AG08396 (cell line): ENCODE measurements around the gene NDUFAF8.
A peak's percentile ranks its signal among the peaks of the same experiment; 100 is the strongest.
"Not testable (repeated sequence)": the region's sequence is repeated elsewhere in the genome, so short reads cannot be mapped to it uniquely, and the experiment has no call there.

Experiments
- DNase-seq: peaks from one replicate; pipeline ENCODE4 v3.0.0; 2012; ENCODE audit warnings: low spot score, mixed read lengths

Gene NDUFAF8

DNA sequence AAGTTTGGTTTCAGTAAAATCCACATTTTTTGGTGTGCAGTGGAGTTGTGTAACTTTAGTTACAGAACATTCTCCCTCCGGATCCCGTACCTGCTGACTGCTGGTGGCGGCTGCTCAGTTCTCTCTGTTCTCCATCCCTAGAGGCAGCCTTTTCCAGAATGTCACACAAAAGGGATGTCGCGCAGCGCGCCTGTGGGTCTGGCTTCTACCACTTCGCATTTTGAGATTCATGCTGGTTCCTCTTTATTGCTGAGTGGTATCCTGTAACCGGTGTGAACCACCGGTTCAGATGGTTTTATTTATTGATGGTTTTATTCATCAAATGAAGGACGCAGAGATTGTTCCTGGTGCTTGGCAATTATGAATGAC is 15.4 kb upstream of the NDUFAF8 start:
- DNase-seq, result no peak

DNA sequence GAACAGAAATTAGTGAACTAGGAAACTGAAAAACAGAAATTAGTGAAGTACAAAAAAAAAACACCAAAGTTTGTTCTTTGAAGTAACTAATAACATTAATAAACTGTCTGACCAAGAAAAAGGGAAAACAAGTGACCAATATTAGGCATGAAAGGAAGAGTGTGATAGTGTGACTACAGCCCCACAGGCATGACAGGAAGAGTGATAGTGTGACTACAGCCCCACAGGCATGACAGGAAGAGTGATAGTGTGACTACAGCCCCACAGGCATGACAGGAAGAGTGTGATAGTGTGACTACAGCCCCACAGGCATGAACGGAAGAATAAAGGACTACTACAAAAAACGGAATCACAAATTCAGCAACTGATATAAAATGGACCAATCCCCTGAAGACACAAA is 11.5 kb upstream of the NDUFAF8 start:
- not testable (repeated sequence) for DNase-seq

DNA sequence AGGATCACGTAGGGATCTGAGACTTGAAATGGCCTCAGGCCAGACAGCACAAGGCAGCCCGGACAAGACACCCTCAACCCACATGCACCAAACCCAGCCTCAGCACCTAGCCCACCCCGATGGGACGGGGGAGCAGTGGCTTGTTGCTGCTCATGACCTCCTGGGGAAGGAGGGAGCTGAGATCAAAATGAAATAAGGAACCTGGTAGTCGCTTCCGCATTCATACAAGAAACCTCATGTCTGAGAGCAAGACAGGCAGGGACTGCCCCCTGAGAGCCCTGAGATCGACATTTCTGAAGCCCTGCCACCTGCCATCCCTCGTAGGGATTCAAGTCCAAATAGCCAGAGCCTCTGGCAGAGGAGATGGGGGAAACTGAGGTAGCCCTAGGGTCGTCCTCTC is 10.7 kb upstream of the NDUFAF8 start:
- DNase-seq, result no peak

DNA sequence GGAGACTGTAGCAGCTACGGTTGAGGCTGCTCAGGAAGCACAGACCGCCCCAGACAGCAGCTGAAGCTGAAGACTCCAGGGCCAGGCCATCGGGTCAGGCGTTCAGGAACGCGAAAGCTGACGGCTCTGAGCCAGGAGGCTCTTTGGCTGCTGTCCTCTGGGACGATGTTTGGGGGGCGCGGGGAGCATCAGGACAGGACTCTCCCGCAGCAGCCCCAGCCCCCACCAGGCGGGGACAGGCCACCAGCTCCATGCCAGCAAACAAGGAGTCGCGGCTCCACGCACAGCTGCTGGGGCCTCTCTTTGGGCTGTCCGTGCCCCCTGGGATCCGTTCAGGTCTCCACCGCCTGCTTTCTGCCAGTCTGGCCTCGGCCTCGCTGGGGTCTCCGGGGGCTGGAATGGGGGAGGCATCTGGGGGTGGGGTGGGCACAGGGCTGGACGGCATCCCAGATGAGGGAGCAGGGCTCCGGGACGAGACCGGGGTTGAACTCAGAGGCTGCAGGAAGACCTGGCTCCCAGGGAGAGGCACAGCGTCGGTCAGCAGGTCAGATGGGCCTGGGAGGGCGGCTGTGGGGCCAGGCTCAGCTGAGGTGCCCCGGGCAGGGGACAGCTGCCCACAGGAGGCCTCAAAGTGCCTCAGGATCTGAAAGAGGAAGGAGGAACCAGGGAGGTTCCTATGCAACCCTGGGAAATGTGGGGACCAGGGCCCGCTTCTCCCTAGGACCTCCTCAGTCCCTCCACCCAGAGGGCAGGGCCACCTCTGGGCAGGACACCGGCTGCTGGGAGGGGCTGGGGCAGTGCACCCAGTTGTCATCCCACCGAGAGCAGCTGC is 10.1 kb upstream of the NDUFAF8 start:
- DNase-seq, result no peak

DNA sequence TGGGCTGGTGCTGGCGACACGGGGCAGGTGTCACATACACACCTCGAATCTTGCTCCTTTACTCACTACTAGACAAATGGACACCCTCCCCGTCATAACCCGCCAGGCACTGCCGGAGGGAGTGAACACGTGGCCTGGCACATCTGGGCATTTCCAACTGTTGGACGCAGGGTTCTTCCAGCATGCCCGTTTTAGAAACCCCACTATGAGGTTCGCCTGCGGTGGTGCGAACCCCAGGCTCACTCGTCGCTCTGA is 9.5 kb upstream of the NDUFAF8 start:
- DNase-seq, result no peak

DNA sequence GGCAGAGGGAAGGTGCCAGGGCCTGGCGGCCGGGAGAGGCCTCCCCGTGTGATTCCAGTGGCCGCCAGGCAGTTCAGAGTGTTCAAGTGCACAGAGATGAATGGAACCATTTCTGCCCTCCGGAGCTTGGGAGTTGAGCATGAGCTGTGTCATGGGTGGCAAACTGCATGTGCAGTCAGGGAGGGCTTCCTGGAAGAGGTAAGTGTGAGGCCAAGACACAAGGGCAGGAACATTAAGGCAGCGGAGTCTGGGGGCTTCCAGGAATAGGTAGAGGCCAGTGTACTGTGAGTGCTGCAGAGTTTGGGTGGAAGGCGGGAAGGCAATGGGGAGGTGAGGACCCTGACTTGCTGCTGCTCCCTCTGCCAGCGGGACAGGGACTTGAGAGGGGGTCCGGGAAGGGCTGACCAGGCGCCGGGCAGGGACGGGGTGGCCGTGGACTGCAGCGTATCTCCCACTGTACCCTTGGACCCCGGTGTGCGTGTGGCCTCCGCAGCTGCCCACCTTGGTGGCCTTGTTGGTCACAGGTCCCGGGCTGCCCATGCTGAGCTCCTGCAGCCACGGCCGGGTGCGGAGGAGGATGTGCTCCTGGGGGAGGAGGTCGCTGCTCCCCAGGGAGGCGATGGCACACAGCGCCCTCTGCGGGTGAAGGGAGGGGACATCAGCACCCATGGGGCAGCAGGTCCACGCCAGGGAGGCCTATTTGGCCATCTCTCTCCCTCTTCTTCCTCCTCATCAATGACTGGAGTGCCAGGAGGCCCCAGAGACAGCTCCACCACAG is 8.9 kb upstream of the NDUFAF8 start:
- DNase-seq, result peak; percentile 60

DNA sequence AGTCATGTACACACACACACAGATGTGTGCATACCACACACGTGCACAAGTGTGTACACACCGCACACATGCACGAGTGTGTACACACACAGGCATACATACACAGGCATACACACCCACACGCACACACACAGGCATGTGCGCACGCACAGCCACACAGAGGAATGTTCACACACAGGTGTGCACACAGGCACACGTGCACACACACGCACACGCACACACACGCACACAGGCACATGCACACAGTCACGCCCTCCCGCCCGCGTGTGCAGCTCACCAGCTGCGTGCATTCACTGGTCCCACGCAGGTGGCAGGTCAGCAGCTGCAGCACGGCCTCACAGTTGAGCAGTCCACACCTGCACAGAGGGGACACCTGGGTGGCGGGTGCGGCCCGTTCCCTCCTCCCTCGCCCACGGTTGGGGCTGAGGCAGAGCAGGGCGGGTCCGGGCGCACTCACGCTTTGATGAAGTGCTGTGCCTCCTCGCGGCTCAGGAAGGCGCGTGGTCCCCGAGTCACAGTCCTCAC is 7.9 kb upstream of the NDUFAF8 start:
- DNase-seq, result no peak

DNA sequence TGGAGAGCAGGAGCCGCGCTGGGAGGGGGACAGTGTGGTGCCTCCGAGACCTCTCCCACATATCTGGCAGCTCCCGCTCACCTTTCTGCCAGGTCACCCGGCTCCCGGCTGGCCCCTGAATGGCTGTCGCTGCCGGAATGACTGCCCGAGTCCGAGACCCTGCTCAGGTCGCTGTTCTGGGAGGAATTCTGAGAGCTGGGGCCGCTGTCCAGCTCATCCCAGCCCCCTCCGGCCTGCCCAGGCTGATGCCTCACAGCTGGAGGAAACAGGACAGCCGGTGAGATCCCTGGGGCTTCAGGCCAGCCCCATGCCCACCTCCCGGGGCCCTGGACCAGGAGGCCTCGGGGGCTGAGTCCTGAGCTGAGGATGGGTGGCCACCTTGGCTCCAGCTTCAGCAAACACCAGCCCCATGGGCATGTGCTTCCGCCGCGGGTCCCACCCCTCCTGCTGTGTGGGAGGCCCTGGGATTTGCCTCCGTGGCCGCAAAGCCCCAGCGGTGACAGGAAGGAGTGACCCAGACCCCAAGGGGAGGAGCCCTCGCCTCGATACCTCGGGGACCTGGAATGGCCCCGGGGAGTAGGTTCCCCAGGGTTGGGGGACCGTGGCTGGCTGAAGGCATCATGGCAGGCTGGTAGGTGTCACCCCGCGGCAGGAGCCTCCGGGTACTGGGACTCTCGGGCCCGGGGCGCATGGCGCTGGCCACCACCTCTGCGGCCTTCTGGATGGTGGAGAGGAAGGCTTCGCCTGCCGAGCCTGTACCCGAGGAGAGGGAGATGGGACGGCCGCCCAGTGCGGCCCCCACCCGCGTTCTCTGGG is 7.1 kb upstream of the NDUFAF8 start:
- DNase-seq, result no peak

DNA sequence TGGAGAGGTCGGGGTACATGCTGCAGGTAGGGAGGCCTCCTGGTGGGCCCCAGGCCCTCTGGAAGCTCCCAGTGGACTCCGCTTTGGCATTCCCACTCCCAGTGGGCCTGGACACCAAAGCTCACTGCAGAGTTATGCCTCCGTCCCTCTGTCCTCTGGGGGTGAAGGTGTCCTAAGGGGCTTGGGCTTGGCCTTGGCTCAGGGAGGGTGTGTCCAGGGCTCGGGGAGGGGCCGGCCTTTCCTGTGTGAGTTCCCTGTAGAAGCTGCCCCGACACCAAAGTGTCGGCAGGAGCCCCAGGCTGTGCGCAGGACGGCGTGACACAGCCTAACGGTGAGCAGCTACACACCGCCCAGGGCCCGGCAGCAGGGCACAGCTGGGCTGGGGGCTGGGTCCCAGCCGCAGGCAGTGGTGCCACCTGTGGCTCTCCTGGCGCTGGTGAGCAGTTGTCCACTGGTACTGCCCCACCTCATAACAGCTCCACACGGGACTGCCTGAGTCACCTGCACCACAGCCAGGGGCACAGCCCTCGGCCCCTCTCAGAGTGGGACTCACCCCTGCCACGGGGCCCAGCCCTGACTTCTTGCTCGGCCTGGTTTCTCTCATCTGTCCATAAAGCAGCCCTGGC is 6.4 kb upstream of the NDUFAF8 start:
- no peak for DNase-seq

DNA sequence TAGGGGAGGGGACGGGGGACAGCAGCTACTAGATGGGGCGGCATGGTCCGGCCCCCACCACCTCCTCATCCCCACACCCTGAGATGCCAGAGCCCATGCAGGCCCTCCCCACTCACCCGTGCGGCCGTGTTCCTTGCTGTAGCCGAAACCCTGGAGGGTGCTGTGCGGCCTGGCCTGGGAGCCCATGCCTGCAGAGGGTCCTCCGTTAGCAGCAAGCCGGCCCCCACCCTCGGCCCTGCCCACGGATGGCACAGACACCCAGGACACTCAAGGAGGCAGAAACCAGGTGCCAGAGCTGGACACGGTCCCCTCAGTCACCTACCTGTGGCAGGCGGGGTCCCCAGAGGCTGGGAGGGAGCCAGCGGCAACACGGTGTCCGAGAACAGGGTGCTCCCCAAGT is 5.8 kb upstream of the NDUFAF8 start:
- DNase-seq, result no peak

DNA sequence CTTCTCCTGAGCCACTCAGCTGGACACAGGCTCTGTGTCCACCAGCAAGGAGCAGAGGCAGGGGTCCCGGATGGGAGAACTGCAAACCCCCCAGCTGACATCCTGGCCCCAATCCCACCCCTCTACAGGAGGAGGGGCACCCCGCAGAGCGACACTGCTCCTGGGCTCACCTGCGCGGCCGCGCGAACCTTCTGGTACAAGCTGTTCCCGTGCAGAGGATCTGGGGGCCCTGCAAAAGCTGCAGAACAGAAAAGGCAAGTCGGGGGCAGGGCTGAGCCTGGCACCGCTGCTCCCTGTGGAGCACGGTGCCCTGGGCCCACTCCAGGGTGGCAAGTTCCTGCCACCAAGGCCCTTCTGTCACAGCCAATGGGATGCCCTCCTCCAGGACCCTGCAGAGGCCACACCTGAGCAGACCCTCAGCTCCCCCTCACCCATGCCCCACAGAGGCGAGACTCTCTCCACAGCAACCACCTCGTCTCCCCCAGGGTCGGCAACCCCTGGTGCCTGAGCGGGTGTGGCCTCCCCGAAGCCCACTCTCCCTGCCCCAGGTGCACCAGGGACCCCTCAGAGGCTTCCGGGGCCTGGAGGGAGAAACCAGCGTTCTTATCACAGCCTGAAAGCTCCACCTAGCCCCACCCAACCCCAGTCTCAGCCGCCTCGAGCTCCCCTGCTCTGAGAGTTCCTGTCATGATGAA is 5.2 kb upstream of the NDUFAF8 start:
- DNase-seq, result no peak

DNA sequence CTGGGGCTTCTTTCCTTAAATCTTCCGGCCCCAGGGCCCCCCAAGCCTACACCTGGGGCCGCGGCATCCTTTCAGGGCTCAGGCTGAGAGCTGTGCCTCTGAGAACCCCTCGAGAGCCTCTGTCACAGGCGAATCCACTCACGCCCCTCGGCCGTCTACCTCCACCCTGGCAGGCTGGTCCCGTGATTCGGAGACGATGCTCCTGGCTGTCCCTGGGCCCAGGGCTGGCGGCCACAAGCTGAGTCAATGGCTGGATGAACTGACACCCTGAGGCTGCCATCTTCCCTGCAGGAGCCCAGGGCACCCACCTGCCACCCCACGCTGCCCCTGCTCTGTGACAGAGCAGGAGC is 4.6 kb upstream of the NDUFAF8 start:
- DNase-seq, result no peak

DNA sequence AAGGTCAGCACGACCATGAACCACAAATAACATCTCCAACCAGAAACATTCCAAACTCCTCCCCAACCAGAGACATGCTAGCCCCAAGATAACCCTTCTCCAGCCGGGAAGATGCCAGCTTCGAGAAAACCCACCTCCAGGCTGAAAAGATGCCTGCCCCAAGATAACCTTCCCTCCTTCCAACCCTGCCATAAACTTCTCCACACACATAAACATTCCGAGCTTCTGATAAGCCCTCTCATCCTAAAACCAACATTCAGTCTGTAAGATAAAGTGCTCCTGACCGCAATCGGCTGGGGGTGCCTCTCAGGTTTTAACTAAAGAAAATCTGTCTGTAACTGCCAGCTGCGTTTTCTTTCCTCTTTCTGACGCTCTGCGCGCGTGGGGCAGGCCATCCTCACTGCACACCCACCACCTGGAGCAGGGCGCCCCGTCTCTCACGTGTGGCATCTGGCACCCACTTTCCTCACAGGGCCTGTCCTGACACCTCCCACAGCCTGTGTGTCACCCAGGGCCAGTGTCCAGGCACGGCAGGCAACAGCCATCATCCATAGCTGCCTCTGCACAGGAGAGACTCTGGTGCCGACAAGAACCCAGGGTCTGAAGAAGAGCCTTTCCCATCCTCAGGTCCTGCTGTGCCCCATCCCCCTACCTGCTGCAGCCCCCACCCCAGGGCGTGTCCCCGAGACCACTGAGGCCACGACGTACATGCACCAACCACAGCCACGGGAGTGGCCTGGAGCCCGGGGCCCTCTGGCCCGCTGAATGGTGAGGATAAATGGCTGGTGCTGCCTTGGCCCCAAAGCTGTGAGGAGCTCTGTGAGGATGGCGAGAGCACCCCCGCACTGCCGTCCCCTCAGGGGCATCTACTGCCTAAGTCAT is 3.9 kb upstream of the NDUFAF8 start:
- DNase-seq, result no peak

DNA sequence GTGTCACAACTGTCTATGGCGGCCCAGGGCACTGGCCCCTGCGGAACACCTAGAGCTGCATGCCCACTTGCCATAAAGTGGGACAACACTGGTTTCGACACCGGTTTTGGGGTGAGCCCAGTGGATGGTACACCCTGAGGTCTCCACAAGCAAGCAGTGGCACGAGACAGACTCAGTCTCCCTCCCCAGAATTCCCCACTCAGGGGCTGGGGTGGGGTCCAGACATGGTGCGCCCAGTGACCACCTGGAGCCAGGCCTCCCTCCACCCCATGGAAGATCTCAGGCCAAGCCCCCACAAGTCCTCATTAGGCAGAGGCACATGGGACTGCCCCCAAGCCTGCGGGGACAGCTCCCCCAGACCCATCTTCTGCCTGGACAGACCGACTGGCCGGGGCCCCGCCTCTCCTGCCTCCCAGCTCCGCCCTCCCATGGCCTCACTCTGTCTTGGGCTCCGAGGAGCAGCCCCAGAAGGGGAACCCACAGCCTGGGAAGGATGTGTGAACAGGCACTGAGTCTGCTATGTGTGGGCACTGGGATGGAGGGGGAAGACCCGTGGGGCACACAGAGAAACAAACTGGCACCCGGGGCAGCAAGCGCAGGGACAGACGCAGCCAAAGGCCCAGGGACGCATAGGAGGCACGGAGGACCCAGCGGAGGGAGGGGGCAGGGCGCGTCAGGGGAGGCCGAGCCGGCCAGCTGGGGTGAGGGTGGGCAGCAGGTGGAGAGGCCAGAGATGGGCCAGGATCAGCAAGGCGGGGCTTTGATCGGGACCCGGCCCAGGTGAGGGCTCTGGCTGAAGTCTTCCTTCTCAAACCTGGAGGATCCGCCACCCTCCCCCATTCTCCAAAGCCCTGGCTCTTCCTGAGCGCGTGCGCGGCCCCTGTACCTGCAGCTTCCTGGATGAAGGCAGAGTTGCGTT is 3.0 kb upstream of the NDUFAF8 start:
- no peak for DNase-seq

DNA sequence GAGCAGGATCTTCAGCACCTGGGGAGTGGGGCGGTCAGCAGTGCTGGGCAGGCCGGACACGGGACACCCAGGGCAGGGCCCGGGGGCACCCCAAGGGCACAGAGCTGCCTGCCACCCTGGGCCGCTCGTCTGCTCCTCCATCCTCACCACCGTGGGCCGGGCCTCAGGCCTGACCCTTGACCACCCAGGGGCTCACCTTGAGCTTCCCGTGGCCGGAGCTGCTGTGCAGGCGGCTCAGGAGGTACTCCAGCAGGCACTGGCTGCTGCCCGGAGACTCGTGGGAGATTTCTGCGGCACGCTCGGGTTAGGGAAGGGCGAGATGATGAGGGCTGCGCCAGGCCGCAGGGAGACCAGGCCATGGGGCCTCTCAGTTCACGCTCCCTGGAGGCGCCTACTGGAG is 2.3 kb upstream of the NDUFAF8 start:
- no peak for DNase-seq

DNA sequence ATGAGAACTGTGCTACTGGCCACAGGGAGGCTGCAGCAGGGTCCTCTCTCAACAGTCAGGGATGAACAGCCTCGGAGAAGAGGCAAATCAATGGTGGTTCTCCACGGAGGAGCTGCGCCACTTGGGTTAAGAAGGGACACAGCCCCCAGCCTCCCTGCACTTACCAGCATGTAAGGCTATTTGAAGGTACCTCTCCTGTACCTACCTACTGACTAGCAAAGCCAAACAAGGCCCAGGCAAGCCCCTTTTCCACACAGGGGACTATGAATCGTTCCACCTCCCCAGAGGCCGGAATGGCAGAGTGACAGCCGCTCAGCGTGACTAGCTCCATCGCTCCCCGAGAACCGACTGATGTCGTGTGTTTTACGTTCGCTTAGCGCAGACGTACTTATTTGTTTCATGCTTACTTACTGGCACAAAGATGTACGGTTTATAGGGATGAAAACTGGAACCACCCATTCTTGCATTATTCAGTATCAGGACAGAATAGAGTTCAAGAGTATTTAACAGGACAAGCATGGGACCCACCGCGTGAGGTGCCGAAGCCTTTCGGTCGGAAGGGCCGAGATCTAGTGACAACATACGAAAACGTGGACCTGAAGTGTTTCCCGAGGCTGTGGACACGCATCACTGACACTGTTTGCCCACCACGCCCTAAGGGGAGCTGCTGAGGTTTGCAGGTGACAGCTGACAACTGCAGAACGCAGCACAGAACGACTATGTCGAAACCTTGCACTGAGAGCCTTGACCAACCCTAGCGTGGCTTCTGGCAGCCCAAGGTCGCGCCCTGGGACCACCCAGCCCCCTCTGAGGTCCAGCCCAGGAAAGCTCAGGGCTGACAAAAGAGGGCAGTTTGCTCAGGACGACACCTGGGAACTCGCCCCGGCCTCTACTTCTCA is 1.3 kb upstream of the NDUFAF8 start:
- no peak for DNase-seq

DNA sequence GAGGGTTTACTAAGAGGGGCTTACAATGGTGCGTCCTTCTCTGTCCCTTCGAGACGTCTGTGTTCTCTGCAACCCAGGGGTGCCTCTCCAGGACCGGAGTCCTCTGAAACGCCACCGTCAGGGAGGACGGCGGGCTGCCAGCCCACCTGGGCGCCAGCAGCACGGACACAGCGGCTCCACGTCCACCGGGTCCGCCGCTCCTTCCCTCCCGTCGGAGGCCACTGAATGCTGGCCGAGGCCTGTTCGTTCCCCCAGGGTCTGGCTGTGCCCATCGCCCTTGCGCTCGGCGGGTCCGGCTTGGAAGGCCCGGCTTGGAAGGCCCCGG is 666 bp upstream of the NDUFAF8 start:
- no peak for DNase-seq

DNA sequence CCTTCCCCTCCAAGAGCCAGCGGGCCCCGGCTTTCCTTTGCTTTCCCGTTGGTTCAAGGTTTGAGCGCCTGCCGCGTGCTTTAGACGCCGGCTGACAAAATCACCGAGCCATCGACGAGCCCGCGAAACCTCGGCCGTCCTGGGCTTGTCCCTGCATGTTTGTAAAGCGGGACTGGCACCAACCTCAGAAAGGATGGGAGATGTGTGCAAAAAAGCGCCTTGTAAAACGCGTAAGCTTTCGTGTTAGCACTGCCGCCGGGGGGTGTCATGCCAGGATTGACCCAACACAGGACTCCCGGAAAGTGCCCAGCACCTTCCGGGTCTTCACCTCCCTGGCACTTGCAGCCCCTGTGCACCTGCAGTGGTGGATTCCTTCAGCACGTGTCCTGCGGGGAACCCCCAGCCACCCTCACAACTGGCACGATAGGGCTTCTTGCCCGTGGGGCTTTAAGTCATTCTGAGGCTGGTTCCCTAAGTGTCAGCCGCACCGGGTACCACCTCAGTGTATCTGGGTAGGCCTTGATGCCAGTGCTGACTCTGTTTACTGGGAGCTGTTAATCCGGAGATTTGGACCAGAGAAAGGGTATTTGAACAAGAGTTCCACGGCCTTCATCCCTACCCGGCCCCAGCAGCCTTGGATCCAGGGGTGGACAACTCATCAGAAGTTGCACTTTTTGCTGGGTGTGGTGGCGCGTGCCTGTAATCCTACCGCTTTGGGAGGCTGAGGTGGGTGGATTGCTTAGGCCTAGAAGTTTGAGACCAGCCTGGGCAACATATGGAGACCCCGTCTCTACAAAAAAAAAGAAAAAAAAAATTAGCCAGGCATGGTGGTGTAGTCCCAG is 817 bp downstream of the NDUFAF8 start:
- DNase-seq, result peak; percentile 56
